DMS79 treated with DMSO at 0.1 percent for 48 hours (cell line): ENCODE data around the gene AQP10.
"Not testable (repeated sequence)": the region's sequence is repeated elsewhere in the genome, so short reads cannot be mapped to it uniquely, and the experiment has no call there.

Experiments used
- DNase-seq: peaks from one replicate; lab custom pipeline; 2025; lab: John Stamatoyannopoulos, UW

Gene AQP10

GRCh38 chr1:154324241-154324640 lies 3.3 kb downstream of the AQP10 start:
- DNase-seq: no peak

- peak; percentile 67 for DNase-seq
These were observed 4.0 kb downstream of the AQP10 start, which contains the start of gene ATP8B2 for GRCh38 chr1:154324669-154325582. Gene ATP8B2 (plus strand): TSS chr1:154325525. CDS start chr1:154328142, 2,617 bp downstream.

DNA sequence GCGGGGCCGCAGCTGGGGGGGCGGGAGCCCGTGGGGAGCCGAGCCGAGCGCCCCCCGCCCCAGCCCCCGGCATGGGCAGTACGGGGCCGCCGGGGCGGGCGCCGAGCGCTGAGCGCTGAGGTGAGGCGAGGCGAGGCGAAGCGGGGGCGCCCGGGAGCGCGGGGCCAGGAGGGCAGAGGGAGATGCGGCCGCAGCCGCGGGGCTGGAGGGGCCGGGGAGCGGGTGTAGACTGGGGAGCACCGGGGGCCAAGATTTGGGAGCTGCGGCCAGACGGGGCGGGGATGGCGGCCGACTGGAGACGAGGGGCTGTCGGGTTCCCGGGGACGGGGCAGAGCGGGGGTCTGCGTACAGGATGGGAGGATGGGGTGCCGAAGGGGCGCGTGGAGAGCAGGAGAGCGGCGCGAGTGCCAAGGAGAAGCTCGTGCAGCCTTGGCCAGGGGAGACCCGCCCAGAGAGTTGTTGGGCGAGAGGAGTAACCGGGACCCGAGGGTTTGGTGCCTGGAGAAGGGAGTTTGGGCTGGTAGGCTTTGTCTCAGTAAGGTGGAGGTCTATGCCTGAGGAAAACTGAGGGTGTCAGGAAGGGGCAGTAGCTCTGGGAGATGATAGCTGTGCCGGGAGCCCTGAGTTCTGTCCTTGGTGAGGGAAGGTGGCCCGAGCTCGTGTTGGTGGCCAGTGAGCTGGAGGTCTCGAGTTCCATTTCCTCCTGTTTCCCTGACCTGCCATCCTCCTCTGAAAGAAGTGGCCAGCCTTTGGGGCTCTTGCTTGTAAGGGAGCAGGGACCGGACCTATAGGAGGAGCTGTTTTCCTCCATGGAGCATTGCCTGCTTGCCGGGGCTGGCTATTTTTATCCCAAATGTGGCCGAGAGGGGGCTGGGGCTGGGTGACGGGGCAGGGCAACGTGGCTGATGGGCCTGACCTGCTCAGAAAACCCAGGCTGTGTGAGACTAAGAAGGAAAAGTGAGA lies 5.0 kb downstream of the AQP10 start:
- no peak for DNase-seq

- no peak for DNase-seq
These were observed 5.9 kb downstream of the AQP10 start for GRCh38 chr1:154326546-154327465.

GRCh38 chr1:154327466-154328317 lies 6.8 kb downstream of the AQP10 start:
- no peak for DNase-seq

DNA sequence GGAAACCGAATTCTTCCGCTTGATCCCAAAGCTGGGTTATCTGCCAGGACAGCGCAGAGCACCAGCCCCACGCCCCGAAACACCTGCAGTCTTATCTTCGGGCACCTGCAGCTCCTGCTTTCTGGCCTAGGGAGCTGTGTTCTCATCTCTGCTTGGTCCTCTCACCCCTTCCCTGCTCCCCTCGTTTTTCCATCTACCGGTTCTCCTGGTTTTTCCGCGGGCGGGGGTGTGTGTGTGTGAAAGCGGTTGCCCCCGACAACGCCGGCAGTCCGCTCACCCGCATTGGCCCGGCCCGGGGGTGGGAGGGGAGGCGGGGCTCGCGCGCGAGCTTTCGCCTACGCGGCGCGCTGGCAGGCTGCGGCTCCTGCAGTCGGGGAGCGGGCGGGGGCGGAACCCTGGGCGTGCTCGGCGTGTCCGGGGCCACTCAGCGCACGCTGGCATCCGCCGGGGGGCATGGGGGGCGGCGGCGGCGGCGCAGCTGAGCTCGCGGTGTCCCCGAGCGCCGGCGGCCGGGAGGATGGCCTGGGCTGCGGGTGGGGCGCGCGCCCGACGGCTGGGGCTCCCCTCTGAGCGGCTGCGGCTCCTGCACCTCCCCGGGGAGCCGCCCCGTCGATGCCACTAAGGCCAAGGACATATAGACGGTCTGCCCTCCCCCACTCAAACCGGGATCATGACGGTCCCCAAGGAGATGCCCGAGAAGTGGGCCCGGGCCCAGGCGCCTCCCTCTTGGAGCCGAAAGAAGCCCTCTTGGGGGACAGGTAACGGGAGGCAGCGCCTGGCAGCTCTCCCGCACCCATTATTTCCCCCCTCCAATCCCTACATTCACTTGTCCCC lies 7.6 kb downstream of the AQP10 start:
- peak; percentile 48 for DNase-seq

- DNase-seq: no peak
These were observed 8.2 kb downstream of the AQP10 start for GRCh38 chr1:154329152-154329521.

DNA sequence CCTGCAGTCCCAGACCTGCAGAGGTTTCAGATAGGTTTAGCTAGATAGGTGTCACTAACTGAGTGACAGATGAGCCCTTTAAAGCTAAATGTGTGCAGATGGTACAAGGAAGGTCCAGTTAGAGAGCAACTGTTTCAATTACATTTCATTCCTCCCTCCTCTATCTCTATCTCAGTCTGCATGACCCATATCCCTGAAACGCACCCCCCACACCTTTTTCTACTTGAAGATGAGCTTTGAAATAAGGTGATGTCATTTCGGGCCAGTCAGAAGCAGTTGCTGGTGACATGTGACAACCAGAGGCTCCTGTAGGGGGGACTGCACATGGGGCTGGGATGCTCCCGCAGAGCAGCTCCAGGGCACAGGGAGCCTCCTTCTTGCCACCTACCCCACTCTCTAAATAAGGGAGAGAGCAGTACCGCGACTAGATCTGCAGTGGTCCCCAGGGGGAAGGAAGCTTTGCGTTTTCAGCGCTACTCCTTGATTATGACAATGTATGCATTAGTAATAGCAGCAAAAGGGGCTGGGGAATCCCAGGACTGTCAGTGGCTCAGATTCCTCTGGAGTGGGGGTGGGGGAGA lies 8.7 kb downstream of the AQP10 start:
- DNase-seq: no peak

DNA sequence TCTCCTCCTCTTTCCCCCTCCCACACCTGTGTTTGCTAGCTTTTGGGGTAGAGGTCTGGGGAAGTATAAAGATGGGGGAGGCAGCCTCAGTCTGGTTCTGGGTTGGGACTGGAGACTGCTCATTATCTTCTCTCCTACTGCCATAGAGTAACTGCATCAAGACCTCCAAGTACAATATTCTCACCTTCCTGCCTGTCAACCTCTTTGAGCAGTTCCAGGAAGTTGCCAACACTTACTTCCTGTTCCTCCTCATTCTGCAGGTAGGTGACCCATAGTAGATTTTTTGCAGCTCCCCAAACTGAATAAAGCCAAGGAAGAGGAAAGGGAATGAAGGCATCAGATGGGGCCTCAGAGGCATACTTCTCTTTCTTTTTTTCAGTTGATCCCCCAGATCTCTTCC lies 9.8 kb downstream of the AQP10 start:
- DNase-seq: no peak

- DNase-seq: no peak
These were observed 13.5 kb downstream of the AQP10 start for GRCh38 chr1:154334079-154335024.

GRCh38 chr1:154335025-154335714 lies 14.3 kb downstream of the AQP10 start:
- DNase-seq: peak; percentile 33

DNA sequence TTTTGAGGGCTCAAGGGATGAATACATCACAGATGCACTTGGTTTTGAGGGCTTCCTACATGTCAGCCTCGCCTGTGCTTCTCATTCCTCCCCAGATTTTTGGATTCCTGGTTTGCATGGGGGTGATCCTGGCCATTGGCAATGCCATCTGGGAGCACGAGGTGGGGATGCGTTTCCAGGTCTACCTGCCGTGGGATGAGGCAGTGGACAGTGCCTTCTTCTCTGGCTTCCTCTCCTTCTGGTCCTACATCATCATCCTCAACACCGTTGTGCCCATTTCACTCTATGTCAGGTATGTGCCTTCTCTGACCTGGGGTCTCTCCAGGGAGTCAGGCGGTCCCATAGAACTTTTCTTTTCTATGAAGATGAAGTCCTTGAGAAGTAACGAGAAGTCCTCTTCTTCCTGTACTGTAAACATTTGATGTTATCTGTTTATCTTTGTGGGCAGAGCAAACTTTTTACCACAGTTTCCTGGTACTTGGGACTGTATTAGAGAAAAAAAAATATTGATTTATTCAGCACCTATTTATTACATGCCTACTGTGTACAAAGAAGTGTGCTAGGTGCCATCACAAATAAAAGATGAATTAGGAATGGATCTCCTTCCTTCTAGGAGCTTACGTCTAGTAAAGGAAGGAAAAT lies 16.5 kb downstream of the AQP10 start:
- DNase-seq: no peak

DNA sequence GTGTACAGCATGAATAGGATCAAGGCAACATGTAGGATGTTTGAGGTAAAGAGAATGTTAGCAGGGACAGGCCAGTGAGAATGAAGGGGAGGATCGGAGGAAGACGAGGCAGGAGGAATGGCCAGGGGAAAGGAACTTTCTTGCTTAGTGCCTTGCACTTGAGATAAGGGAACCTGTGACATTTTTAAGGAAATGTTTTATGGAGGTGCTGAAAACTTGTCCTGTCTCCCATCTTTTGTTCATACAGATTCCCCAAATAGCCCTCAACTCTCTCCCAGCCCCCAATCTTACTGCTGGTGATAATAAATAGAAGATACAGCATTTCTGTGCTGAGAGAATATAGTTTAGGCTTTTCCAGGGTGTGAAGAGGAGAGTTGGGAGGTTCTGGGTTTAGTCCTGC lies 18.0 kb downstream of the AQP10 start:
- DNase-seq: no peak

DNA sequence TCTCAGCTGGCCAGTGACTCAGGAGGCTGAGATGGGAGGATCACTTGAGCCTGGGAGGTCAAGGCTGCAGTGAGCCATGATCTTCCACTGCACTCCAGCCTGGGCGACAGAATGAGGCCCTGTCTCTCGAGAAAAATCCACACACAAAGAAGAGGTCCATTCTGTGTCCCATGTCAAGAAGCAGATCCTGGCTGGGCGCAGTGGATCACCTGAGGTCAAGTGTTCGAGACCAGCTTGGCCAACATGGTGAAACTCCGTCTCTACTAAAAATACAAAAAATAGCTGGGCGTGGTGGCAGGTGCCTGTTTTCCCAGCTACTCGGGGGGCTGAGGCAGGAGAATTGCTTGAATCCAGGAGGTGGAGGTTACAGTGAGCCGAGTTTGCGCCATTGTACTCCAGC lies 20.5 kb downstream of the AQP10 start:
- not testable (repeated sequence) for DNase-seq

DNA sequence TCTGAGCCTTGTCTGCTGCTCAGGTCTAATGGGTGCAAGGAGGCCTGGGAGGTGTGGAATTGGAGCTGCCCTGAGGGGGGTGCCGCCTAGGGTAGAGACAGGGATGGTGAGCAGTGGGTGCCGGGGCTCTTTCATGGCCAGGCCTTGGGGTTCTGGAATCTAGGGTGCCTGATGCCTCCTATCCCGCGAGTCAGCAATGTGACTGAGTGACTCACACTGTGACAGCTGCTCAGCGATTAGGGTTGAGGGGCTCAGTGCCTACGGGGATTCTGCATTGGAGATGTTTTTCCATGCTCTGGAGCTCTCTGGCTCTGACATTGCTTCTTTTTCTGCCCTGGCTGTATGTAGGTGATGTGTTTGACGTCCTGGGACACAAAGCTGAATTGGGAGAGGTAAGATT lies 21.2 kb downstream of the AQP10 start:
- DNase-seq: no peak

DNA sequence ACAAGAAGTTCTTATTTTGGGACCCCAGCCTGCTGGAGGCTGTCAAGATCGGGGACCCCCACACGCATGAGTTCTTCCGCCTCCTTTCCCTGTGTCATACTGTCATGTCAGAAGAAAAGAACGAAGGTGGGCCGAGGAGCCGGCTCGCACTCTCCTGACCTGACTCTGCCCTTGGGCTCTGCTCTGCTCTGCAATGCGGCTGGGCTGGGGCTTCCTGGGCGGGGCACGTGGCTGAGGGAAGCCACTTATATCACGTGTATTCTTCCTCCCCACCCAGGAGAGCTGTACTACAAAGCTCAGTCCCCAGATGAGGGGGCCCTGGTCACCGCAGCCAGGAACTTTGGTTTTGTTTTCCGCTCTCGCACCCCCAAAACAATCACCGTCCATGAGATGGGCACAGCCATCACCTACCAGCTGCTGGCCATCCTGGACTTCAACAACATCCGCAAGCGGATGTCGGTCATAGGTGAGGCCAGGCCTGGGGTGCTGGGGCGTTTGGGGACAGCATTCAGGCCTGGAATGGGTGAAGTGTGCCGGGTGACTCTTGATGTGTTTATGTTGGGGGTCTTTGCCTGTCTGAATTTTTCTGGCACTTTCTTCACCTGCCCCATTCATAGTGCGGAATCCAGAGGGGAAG lies 22.1 kb downstream of the AQP10 start:
- no peak for DNase-seq
